K562 (cell line): ENCODE data around the gene TMEM38B. TPM values are rescaled to one million over a fixed set of nuclear protein-coding genes. Genes with fewer than 3 reads are reported as not detected.

Source experiments
- ATF7 ChIP-seq: fragments of 450-650 bp; IDR thresholded peaks from 2 replicates; pipeline ENCODE4 v1.7.1; 2014; ENCODE audit warnings: mild to moderate bottlenecking, moderate library complexity
- BRCA1 ChIP-seq, 2 experiments: fragments of 450-650 bp in 1 of 2; sonication (generic) in 1 of 2; formaldehyde crosslinking in 1 of 2; IDR thresholded peaks; 2 replicates each; pipeline versions ENCODE4 v1.5.0 to v1.6.1; 2017 to 2020; ENCODE audit warnings: mild to moderate bottlenecking in 1 of 2, missing genetic modification reagents in 1 of 2
- FOXA1 ChIP-seq: fragments of 450-650 bp; IDR thresholded peaks from 2 replicates; pipeline ENCODE4 v1.6.1; 2016; ENCODE audit warnings: mild to moderate bottlenecking, borderline replicate concordance
- KLF1 ChIP-seq: fragments of 450-650 bp; IDR thresholded peaks from 2 replicates; pipeline ENCODE4 v1.6.1; 2016; ENCODE audit warnings: missing genetic modification characterization, missing compliant biosample characterization
- L3MBTL2 ChIP-seq: fragments of 450-650 bp; IDR thresholded peaks from 2 replicates; pipeline ENCODE4 v1.6.1; 2016; ENCODE audit warnings: mild to moderate bottlenecking, moderate library complexity
- NUFIP1 ChIP-seq: fragments of 450-650 bp; IDR thresholded peaks from 2 replicates; pipeline ENCODE4 v1.6.1; 2018; ENCODE audit not compliant: partially characterized antibody
- POU5F1 ChIP-seq: fragments of 150-350 bp; IDR thresholded peaks from 2 replicates; pipeline ENCODE4 v1.6.1; 2014; ENCODE audit warnings: borderline replicate concordance, low read length, low read depth, mild to moderate bottlenecking; ENCODE audit not compliant: partially characterized antibody
- SAFB2 ChIP-seq: fragments of 200-400 bp; formaldehyde crosslinking; IDR thresholded peaks from 2 replicates; pipeline ENCODE4 v1.6.1; 2018; ENCODE audit warnings: borderline replicate concordance, low read length, low read depth, moderate library complexity; ENCODE audit not compliant: severe bottlenecking
- SPI1 ChIP-seq: IDR thresholded peaks from 2 replicates; pipeline ENCODE4 v1.6.1; 2011; ENCODE audit warnings: low read depth, low read length, control low read depth, borderline replicate concordance
- SRSF7 ChIP-seq: fragments of 200-400 bp; formaldehyde crosslinking; optimal IDR thresholded peaks from 2 replicates; pipeline ENCODE3; 2017; ENCODE audit warnings: mild to moderate bottlenecking, low read depth, low read length
- ZNF224 ChIP-seq: sonication (generic); formaldehyde crosslinking; IDR thresholded peaks from 2 replicates; pipeline ENCODE4 v1.8.0; 2022; ENCODE audit warnings: mild to moderate bottlenecking, missing genetic modification reagents
- polyA plus RNA-seq, 8 experiments: library from polyadenylated mRNA; depleted of rRNA in 4 of 8; stranded (reverse) in 5 of 8; unstranded in 3 of 8; fragments of >200 nt; fragmentation: Nextera tagmentation in 2 of 8; fragmentation: Illumina TruSeq in 1 of 8; extraction: Ambion mirVana in 2 of 8; extraction: Trizol in 1 of 8; gene quantifications; 2 replicates each; pipeline versions ENCODE4 v1.2.1 to v1.2.3, GENCODE V29; 2011 to 2014; ENCODE audit warnings: inconsistent platforms in 1 of 8, missing spikeins in 1 of 8
- total RNA-seq, 7 experiments: library from RNA; depleted of rRNA in 6 of 7; stranded (reverse); fragments of >200 nt in 6 of 7; fragmentation: Illumina TruSeq in 2 of 7; extraction: Trizol in 2 of 7; gene quantifications; 2 replicates each; pipeline versions ENCODE4 v1.2.1 to v1.2.3, GENCODE V29; 2011 to 2021; ENCODE audit warnings: low replicate concordance in 1 of 7
- TF ChIP-seq, protein P1 (sequence below), 2 experiments: IDR thresholded peaks in 1 of 2; conservative IDR thresholded peaks in 1 of 2; 2 replicates each; pipeline ENCODE4 v1.6.1; 2016; ENCODE audit warnings: low read depth in 2 of 2, mild to moderate bottlenecking in 1 of 2, missing compliant biosample characterization in 1 of 2, missing genetic modification characterization in 1 of 2, moderate library complexity in 1 of 2
- TF ChIP-seq, protein P2 (sequence below): sonication (generic); formaldehyde crosslinking; IDR thresholded peaks from 2 replicates; pipeline ENCODE4 v1.8.0; 2022; ENCODE audit warnings: mild to moderate bottlenecking, missing genetic modification reagents
- TF ChIP-seq, protein P3 (sequence below), 2 experiments: IDR thresholded peaks; 2 replicates each; pipeline ENCODE4 v1.6.1; 2012; ENCODE audit warnings: improper control_type of control experiment in 2 of 2, low read depth in 2 of 2, low read length in 2 of 2, borderline replicate concordance in 1 of 2
- TF ChIP-seq, protein P4 (sequence below): fragments of 250-450 bp; sonication (Bioruptor Pico); IDR thresholded peaks from 2 replicates; pipeline ENCODE4 v1.4.0; 2020; ENCODE audit warnings: mild to moderate bottlenecking, moderate library complexity, borderline replicate concordance
- TF ChIP-seq, protein P5 (sequence below): IDR thresholded peaks from 2 replicates; pipeline ENCODE4 v1.6.1; 2011; ENCODE audit not compliant: insufficient read length; ENCODE audit errors: extremely low read depth

The TMEM38B gene
- total and polyA plus RNA-seq, 9 of the 15 experiments (the other 6 are each of a cell fraction or from before 2014, with no cell fraction given) = 26.0 to 57.5 (median 38.5) TPM

DNA sequence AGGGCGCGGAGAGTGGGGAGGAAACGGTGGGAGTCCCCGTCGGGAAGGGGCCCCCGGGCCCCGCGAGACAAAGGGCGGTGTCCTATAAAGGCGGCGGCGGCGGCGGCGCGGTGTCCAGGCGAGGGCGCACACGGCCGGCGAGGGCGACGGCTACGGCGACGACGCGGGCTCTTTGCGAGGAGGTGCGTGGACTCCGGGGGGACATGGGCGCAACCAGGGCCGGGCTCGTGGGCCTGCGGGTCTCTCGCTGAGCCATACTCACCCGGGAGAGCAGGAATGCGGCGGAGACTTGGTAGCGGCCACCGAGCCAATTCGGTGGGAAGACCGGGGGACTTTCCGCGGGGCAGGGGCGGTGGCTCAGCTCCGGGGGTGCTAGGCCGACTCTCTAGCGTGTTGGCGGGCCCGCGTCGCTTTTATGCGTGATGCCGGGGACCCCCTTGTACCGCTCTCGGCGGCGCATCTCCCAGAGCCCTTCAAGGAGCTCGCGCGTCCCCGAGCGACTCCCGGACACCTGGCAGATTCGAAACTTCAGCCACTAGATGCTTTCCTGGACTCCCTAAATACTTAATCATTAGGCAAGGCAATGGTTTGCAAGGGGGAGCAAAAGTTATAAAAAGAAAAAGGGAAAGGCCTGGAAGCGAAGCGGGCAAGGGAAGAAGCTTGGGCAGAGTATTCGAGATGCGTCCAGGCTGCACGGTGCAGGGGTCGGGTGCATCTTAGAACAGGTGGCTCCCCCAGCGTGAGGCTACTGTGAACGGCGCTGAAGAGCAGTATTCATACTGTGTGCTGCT lies 38.0 kb upstream of the TMEM38B start (continued):
- TF ChIP-seq, protein P1, sequence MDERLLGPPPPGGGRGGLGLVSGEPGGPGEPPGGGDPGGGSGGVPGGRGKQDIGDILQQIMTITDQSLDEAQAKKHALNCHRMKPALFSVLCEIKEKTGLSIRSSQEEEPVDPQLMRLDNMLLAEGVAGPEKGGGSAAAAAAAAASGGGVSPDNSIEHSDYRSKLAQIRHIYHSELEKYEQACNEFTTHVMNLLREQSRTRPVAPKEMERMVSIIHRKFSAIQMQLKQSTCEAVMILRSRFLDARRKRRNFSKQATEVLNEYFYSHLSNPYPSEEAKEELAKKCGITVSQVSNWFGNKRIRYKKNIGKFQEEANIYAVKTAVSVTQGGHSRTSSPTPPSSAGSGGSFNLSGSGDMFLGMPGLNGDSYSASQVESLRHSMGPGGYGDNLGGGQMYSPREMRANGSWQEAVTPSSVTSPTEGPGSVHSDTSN (CRISPR knock-in tag; IDR thresholded peaks at IDR 0.05; ENCODE audit: low read depth) = no peak
- TF ChIP-seq, protein P1 (tag; conservative IDR thresholded peaks at IDR 0.05; ENCODE audit: low read depth) = no peak
- TF ChIP-seq BRCA1 (IDR thresholded peaks at IDR 0.05) = no peak
- no peak for TF ChIP-seq BRCA1 (CRISPR knock-in tag; IDR thresholded peaks at IDR 0.05)
- TF ChIP-seq, protein P2, sequence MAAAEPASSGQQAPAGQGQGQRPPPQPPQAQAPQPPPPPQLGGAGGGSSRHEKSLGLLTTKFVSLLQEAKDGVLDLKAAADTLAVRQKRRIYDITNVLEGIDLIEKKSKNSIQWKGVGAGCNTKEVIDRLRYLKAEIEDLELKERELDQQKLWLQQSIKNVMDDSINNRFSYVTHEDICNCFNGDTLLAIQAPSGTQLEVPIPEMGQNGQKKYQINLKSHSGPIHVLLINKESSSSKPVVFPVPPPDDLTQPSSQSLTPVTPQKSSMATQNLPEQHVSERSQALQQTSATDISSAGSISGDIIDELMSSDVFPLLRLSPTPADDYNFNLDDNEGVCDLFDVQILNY (CRISPR knock-in tag) = no peak
- TF ChIP-seq, protein P3, sequence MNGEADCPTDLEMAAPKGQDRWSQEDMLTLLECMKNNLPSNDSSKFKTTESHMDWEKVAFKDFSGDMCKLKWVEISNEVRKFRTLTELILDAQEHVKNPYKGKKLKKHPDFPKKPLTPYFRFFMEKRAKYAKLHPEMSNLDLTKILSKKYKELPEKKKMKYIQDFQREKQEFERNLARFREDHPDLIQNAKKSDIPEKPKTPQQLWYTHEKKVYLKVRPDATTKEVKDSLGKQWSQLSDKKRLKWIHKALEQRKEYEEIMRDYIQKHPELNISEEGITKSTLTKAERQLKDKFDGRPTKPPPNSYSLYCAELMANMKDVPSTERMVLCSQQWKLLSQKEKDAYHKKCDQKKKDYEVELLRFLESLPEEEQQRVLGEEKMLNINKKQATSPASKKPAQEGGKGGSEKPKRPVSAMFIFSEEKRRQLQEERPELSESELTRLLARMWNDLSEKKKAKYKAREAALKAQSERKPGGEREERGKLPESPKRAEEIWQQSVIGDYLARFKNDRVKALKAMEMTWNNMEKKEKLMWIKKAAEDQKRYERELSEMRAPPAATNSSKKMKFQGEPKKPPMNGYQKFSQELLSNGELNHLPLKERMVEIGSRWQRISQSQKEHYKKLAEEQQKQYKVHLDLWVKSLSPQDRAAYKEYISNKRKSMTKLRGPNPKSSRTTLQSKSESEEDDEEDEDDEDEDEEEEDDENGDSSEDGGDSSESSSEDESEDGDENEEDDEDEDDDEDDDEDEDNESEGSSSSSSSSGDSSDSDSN (IDR thresholded peaks at IDR 0.05; ENCODE audit: borderline replicate concordance in 1 of 2, low read depth in 2 of 2, low read length in 2 of 2) = peak in 1 of 2 experiments; percentile 63; a peak in 1 of 4 replicates
- no peak for TF ChIP-seq SAFB2
- TF ChIP-seq, protein P4, sequence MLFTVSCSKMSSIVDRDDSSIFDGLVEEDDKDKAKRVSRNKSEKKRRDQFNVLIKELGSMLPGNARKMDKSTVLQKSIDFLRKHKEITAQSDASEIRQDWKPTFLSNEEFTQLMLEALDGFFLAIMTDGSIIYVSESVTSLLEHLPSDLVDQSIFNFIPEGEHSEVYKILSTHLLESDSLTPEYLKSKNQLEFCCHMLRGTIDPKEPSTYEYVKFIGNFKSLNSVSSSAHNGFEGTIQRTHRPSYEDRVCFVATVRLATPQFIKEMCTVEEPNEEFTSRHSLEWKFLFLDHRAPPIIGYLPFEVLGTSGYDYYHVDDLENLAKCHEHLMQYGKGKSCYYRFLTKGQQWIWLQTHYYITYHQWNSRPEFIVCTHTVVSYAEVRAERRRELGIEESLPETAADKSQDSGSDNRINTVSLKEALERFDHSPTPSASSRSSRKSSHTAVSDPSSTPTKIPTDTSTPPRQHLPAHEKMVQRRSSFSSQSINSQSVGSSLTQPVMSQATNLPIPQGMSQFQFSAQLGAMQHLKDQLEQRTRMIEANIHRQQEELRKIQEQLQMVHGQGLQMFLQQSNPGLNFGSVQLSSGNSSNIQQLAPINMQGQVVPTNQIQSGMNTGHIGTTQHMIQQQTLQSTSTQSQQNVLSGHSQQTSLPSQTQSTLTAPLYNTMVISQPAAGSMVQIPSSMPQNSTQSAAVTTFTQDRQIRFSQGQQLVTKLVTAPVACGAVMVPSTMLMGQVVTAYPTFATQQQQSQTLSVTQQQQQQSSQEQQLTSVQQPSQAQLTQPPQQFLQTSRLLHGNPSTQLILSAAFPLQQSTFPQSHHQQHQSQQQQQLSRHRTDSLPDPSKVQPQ (CRISPR knock-in tag) = no peak
- TF ChIP-seq, protein P5, sequence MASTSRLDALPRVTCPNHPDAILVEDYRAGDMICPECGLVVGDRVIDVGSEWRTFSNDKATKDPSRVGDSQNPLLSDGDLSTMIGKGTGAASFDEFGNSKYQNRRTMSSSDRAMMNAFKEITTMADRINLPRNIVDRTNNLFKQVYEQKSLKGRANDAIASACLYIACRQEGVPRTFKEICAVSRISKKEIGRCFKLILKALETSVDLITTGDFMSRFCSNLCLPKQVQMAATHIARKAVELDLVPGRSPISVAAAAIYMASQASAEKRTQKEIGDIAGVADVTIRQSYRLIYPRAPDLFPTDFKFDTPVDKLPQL = no peak
- no peak for TF ChIP-seq ZNF224 (CRISPR knock-in tag)
- peak; percentile 80 for TF ChIP-seq KLF1 (tag)
- TF ChIP-seq SPI1 = no peak
- TF ChIP-seq POU5F1 = no peak
- TF ChIP-seq NUFIP1 = no peak
- TF ChIP-seq SRSF7 = no peak
- no peak for TF ChIP-seq FOXA1
- TF ChIP-seq ATF7 = no peak
- peak; percentile 96 for TF ChIP-seq L3MBTL2
